HCT116 (cell line): ENCODE results near the gene SPDL1. TPM values are rescaled to one million over a fixed set of nuclear protein-coding genes. Genes with fewer than 3 reads are reported as not detected.

Experiments used
- ATAC-seq: fragments of 200-7000 bp; cut with Tn5 transposase; 2 replicates; pipeline ENCODE4 v1.9.1; 2020; ENCODE audit warnings: mild to moderate bottlenecking, moderate library complexity
- BruUV-seq: library from RNA; stranded (reverse); fragments of 400-500 nt; replicated peaks from 2 replicates; lab custom pipeline; 2021; lab: Mats Ljungman, UMichigan
- CTCF ChIA-PET: fragments of 300-600 bp; sonication (Branson Sonifier 250); formaldehyde crosslinking; loops from one replicate; lab custom pipeline; 2021; ENCODE audit warnings: antibody characterized with exemption; lab: Charles Lee
- POLR2A ChIA-PET: fragments of 300-600, 350-600 bp; sonication (Branson Sonifier 250); formaldehyde crosslinking; loops from one replicate; lab custom pipeline; 2021; ENCODE audit warnings: antibody characterized with exemption; lab: Charles Lee
- RAD21 ChIA-PET, 2 experiments: fragments of 300-600 bp; sonication (Branson Sonifier 250); formaldehyde crosslinking; loops; one replicate each; lab custom pipeline; 2023; ENCODE audit warnings: low total read pairs in 2 of 2; ENCODE audit not compliant: uncharacterized antibody in 2 of 2, unreplicated experiment in 2 of 2, low non-redundant PET in 1 of 2; lab: Charles Lee
- DNase-seq: peaks from one replicate; pipeline ENCODE4 v3.0.0-alpha.2; 2010; ENCODE audit warnings: low read depth, low spot score
- H2AFZ ChIP-seq: fragments of 200-600 bp; shearing (Covaris generic), sonication (generic); 2 replicates; pipeline ENCODE4 v1.6.1; 2017; ENCODE audit warnings: low read depth, mixed run types, mixed read lengths, antibody characterized with exemption, low read length; ENCODE audit not compliant: poor library complexity, severe bottlenecking
- H3K27ac ChIP-seq: 2 replicates; pipeline ENCODE4 v1.5.1; 2012; ENCODE audit warnings: low read depth, low read length
- H3K27me3 ChIP-seq: fragments of 200-600 bp; sonication (generic); 2 replicates; pipeline ENCODE4 v1.6.1; 2016; ENCODE audit warnings: mixed run types, low read length, mixed read lengths; ENCODE audit not compliant: insufficient read depth
- H3K36me3 ChIP-seq, 2 experiments: fragments of 200-500 bp in 1 of 2; fragments of 200-600 bp in 1 of 2; sonication (Bioruptor generic) in 1 of 2; sonication (generic) in 1 of 2; 2 replicates each; pipeline versions ENCODE4 v1.5.1 to v1.6.1; 2014 to 2016; ENCODE audit warnings: low read length in 2 of 2, inconsistent platforms in 1 of 2, mixed read lengths in 1 of 2, mixed run types in 1 of 2; ENCODE audit not compliant: insufficient read depth in 2 of 2, control insufficient read depth in 1 of 2
- H3K4me1 ChIP-seq, 2 experiments: fragments of 200-600 bp in 1 of 2; sonication (generic) in 1 of 2; 2 replicates each; pipeline versions ENCODE4 v1.5.1 to v1.6.1; 2012 to 2017; ENCODE audit warnings: low read length in 2 of 2, inconsistent platforms in 1 of 2, mild to moderate bottlenecking in 1 of 2, mixed read lengths in 1 of 2, mixed run types in 1 of 2, moderate library complexity in 1 of 2; ENCODE audit not compliant: insufficient read depth in 2 of 2, control insufficient read depth in 1 of 2
- H3K4me2 ChIP-seq: fragments of 200-600 bp; sonication (generic); 2 replicates; pipeline ENCODE4 v1.6.1; 2017; ENCODE audit warnings: mixed run types, low read length, mixed read lengths
- H3K4me3 ChIP-seq, 2 experiments: fragments of 200-600 bp in 1 of 2; sonication (generic) in 1 of 2; replicated peaks in 1 of 2; 2 replicates each; pipeline ENCODE4 v1.5.1; 2011 to 2016; ENCODE audit warnings: low read length in 2 of 2, control low read depth in 1 of 2, low read depth in 1 of 2, mild to moderate bottlenecking in 1 of 2, mixed read lengths in 1 of 2, mixed run types in 1 of 2
- H3K79me2 ChIP-seq: fragments of 200-600 bp; sonication (generic); 2 replicates; pipeline ENCODE4 v1.6.1; 2017; ENCODE audit warnings: mild to moderate bottlenecking, mixed run types, low read length, moderate library complexity, mixed read lengths; ENCODE audit not compliant: insufficient read depth
- H3K9ac ChIP-seq: fragments of 200-600 bp; sonication (generic); 2 replicates; pipeline ENCODE4 v1.6.1; 2016; ENCODE audit warnings: low read length, mixed read lengths
- H3K9me2 ChIP-seq: fragments of 200-600 bp; sonication (generic), shearing (Covaris generic); 2 replicates; pipeline ENCODE4 v1.6.1; 2017; ENCODE audit warnings: mixed run types, mild to moderate bottlenecking, moderate library complexity; ENCODE audit not compliant: insufficient read depth
- H3K9me3 ChIP-seq, 2 experiments: fragments of 200-500 bp in 1 of 2; fragments of 200-600 bp in 1 of 2; sonication (Bioruptor generic) in 1 of 2; sonication (generic) in 1 of 2; 2 replicates each; pipeline ENCODE4 v1.6.1; 2014 to 2017; ENCODE audit warnings: low read length in 2 of 2, mixed read lengths in 2 of 2, inconsistent platforms in 1 of 2, low read depth in 1 of 2, mild to moderate bottlenecking in 1 of 2, mixed run types in 1 of 2, moderate library complexity in 1 of 2; ENCODE audit not compliant: control insufficient read depth in 1 of 2, insufficient read depth in 1 of 2
- H4K20me1 ChIP-seq: fragments of 200-600 bp; sonication (generic), shearing (Covaris generic); 2 replicates; pipeline ENCODE4 v1.6.1; 2017; ENCODE audit warnings: mixed run types, mild to moderate bottlenecking, moderate library complexity; ENCODE audit not compliant: insufficient read depth
- CBX3 ChIP-seq: IDR thresholded peaks from 2 replicates; pipeline ENCODE4 v1.6.1; 2012; ENCODE audit warnings: low read depth
- EGR1 ChIP-seq: IDR thresholded peaks from 2 replicates; pipeline ENCODE4 v1.6.1; 2012; ENCODE audit warnings: low read depth
- ELF1 ChIP-seq: IDR thresholded peaks from 2 replicates; pipeline ENCODE4 v1.6.1; 2012; ENCODE audit warnings: low read depth, borderline replicate concordance
- EZH2 ChIP-seq: fragments of 200-600 bp; sonication (generic); IDR thresholded peaks from 2 replicates; pipeline ENCODE4 v1.6.1; 2017; ENCODE audit warnings: antibody characterized with exemption, mixed run types
- EZH2phosphoT487 ChIP-seq: fragments of 200-600 bp; IDR thresholded peaks from 2 replicates; pipeline ENCODE4 v1.6.1; 2018; ENCODE audit warnings: antibody characterized with exemption, borderline replicate concordance
- FOSL1 ChIP-seq: IDR thresholded peaks from 2 replicates; pipeline ENCODE4 v1.6.1; 2012; ENCODE audit warnings: low read depth
- JUND ChIP-seq: IDR thresholded peaks from 2 replicates; pipeline ENCODE4 v1.6.1; 2012
- POLR2AphosphoS5 ChIP-seq: IDR thresholded peaks from 2 replicates; pipeline ENCODE4 v1.6.1; 2011; ENCODE audit warnings: mild to moderate bottlenecking, low read depth, low read length, moderate library complexity
- RAD21 ChIP-seq: IDR thresholded peaks from 2 replicates; pipeline ENCODE4 v1.6.1; 2012; ENCODE audit warnings: low read depth, mild to moderate bottlenecking
- SIN3A ChIP-seq: IDR thresholded peaks from 2 replicates; pipeline ENCODE4 v1.6.1; 2012; ENCODE audit warnings: low read depth
- SP1 ChIP-seq: IDR thresholded peaks from 2 replicates; pipeline ENCODE4 v1.6.1; 2012; ENCODE audit warnings: low read depth
- SRF ChIP-seq: IDR thresholded peaks from 2 replicates; pipeline ENCODE4 v1.6.1; 2012; ENCODE audit warnings: low read depth
- TCF7L2 ChIP-seq: IDR thresholded peaks from 2 replicates; pipeline ENCODE4 v1.7.0; 2011; ENCODE audit warnings: borderline replicate concordance, inconsistent platforms; ENCODE audit not compliant: insufficient read depth, insufficient read length; ENCODE audit errors: extremely low read depth
- ZNF274 ChIP-seq: fragments of 200-500 bp; sonication (Bioruptor generic); IDR thresholded peaks from 2 replicates; pipeline ENCODE4 v1.6.1; 2014; ENCODE audit warnings: mild to moderate bottlenecking, low read depth, low read length, inconsistent platforms
- intact Hi-C: fragments of 100-400 bp; cut with micrococcal nuclease; formaldehyde crosslinking; loops from 2 replicates; pipeline ENCODE4 v1.10.0; 2022
- total RNA-seq: library from RNA; stranded (reverse); gene quantifications from one replicate; pipeline ENCODE4 v1.2.1, GENCODE V29; 2021; ENCODE audit not compliant: unreplicated experiment
- TF ChIP-seq, protein P1 (sequence below): IDR thresholded peaks from 2 replicates; pipeline ENCODE4 v1.6.1; 2012
- TF ChIP-seq, protein P2 (sequence below), 3 experiments: fragments of 200-600 bp in 1 of 3; sonication (generic) in 1 of 3; IDR thresholded peaks in 2 of 3; conservative IDR thresholded peaks in 1 of 3; 2 replicates each; pipeline ENCODE4 v1.5.1; 2012 to 2017; ENCODE audit warnings: low read depth in 2 of 3, low read length in 2 of 3, antibody characterized with exemption in 1 of 3, borderline replicate concordance in 1 of 3, control low read depth in 1 of 3, mild to moderate bottlenecking in 1 of 3, mixed read lengths in 1 of 3, mixed run types in 1 of 3, moderate library complexity in 1 of 3; ENCODE audit not compliant: insufficient read depth in 1 of 3

Gene SPDL1
- total RNA-seq, 1 experiment from 2014 or later = 28.5 TPM

DNA sequence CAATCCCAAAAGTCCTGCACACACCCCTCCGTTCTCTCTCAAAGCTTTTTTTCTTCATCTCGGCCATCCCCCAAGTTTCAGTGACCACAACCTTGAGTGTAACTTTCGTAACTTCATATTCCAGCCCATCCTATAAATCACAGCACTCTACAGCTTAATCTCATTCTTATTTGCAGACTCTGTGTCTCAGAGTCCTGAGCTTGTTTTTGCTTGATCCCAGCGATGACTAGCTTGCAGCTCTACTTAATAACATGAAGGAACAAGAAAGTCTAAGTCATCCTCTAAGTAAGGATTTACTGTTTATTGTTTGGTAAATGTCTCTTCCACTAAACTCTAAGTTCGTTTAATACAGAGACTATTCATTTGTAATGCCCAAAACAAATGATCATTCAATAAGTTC, 2.6 kb upstream of the SPDL1 start:
- Histone ChIP-seq H3K9me2 (no peaks in the 10 kb centered on the region), H4K20me1 (no peaks in the 10 kb centered on the region; the same call in 1 of the 2 replicates), H3K9me3 (no peaks in the 10 kb centered on the region), H3K4me2 (no peak overlapping the region), H3K36me3 (no peaks in the 10 kb centered on the region), H3K9ac (no peak overlapping the region), H3K27ac (no peak overlapping the region), H2AFZ (no peak overlapping the region), H3K27me3 (peaks cover 32% of the 10 kb centered on the region), H3K79me2 (peaks cover 23% of the 10 kb centered on the region), H3K4me1 (peaks cover 0 to 16% of the 10 kb centered on the region in 2 experiments; a peak in 1 of 4 replicates), H3K4me3 (no peak overlapping the region)
- DNase-seq = no peak
- ATAC-seq = no peak
- ChIA-PET CTCF (interaction anchor here (1.0 to 1.1 kb wide), 2 partner anchors 594 to 901 kb away, joined by 3 to 4 read pairs; no protein-coding TSS in a partner anchor), RAD21 (no interaction called here), POLR2A (no interaction called here)
- BruUV-seq = no TSS peak
- TF ChIP-seq ELF1 = no peak
- no peak for TF ChIP-seq JUND
- no peak for TF ChIP-seq SP1
- no peak for TF ChIP-seq EZH2phosphoT487
- TF ChIP-seq, protein P1, sequence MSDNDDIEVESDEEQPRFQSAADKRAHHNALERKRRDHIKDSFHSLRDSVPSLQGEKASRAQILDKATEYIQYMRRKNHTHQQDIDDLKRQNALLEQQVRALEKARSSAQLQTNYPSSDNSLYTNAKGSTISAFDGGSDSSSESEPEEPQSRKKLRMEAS = no peak
- TF ChIP-seq, protein P2, sequence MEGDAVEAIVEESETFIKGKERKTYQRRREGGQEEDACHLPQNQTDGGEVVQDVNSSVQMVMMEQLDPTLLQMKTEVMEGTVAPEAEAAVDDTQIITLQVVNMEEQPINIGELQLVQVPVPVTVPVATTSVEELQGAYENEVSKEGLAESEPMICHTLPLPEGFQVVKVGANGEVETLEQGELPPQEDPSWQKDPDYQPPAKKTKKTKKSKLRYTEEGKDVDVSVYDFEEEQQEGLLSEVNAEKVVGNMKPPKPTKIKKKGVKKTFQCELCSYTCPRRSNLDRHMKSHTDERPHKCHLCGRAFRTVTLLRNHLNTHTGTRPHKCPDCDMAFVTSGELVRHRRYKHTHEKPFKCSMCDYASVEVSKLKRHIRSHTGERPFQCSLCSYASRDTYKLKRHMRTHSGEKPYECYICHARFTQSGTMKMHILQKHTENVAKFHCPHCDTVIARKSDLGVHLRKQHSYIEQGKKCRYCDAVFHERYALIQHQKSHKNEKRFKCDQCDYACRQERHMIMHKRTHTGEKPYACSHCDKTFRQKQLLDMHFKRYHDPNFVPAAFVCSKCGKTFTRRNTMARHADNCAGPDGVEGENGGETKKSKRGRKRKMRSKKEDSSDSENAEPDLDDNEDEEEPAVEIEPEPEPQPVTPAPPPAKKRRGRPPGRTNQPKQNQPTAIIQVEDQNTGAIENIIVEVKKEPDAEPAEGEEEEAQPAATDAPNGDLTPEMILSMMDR (IDR thresholded peaks at IDR 0.05 in 2 of 3, conservative IDR thresholded peaks at IDR 0.05 in 1 of 3; ENCODE audit: borderline replicate concordance in 1 of 3, insufficient read depth in 1 of 3, low read depth in 2 of 3, low read length in 2 of 3) = no peak
- TF ChIP-seq SRF = no peak
- no peak for TF ChIP-seq EZH2
- no peak for TF ChIP-seq FOSL1
- no peak for TF ChIP-seq RAD21
- no peak for TF ChIP-seq TCF7L2
- TF ChIP-seq SIN3A = no peak
- TF ChIP-seq ZNF274 = no peak
- TF ChIP-seq POLR2AphosphoS5 = no peak
- no peak for TF ChIP-seq CBX3
- TF ChIP-seq EGR1 = no peak
- intact Hi-C loops = loop anchor here (1.0 to 5.0 kb wide), 2 partner anchors 315 to 1314 kb away; no protein-coding TSS in a partner anchor
